Prostate gland (tissue), 2 donors: ENCODE data around the gene ARMS2. TPM values are rescaled to one million over a fixed set of nuclear protein-coding genes. Genes with fewer than 3 reads are reported as not detected.
A peak's percentile ranks its signal among the peaks of the same experiment; 100 is the strongest.

ENCODE experiments used
- DNase-seq: peaks from one replicate; pipeline ENCODE4 v3.0.0-alpha.2; 2019; ENCODE audit warnings: low spot score
- H3K27ac ChIP-seq, 2 donors: fragments of 200-600 bp; sonication (generic); 2 replicates each; pipeline ENCODE4 v1.5.1; 2017 to 2019
- H3K27me3 ChIP-seq: fragments of 200-600 bp; sonication (generic); replicated peaks from 2 replicates; pipeline ENCODE4 v1.5.1; 2019; ENCODE audit not compliant: insufficient read depth
- H3K36me3 ChIP-seq, 2 donors: fragments of 200-600 bp; sonication (generic); 1 replicate in 1 of 2; 2 replicates in 1 of 2; pipeline versions ENCODE4 v1.5.1 to v1.8.1; 2017 to 2019
- H3K4me1 ChIP-seq: fragments of 200-600 bp; sonication (generic); replicated peaks from 2 replicates; pipeline ENCODE4 v1.5.1; 2019
- H3K4me3 ChIP-seq, 2 donors: fragments of 200-600 bp; sonication (generic); 2 replicates each; pipeline ENCODE4 v1.5.1; 2017 to 2019
- H3K9me3 ChIP-seq: fragments of 200-600 bp; sonication (generic); 2 replicates; pipeline ENCODE4 v1.5.1; 2017
- POLR2A ChIP-seq: fragments of 450-650 bp; IDR thresholded peaks from one replicate; pipeline ENCODE4 v1.6.1; 2016; ENCODE audit warnings: antibody characterized with exemption, mild to moderate bottlenecking
- POLR2AphosphoS5 ChIP-seq: sonication (generic); formaldehyde crosslinking; IDR thresholded peaks from one replicate; pipeline ENCODE4 v1.6.1; 2017; ENCODE audit warnings: antibody characterized with exemption
- WGBS: methylation state at CpG from one replicate; pipeline ENCODE4 v1.1.5; 2018; 5-methylcytosine and 5-hydroxymethylcytosine counted together
- intact Hi-C: fragments of 100-400 bp; cut with DNase I; formaldehyde crosslinking; loops from one replicate; pipeline ENCODE4 v1.14.2; 2022
- total RNA-seq, 2 donors: library from RNA; depleted of rRNA; stranded (reverse); fragments of >200 nt; gene quantifications; one replicate each; pipeline ENCODE4 v1.1.0, GENCODE V29; 2016
- TF ChIP-seq, protein P1 (sequence below), 4 experiments: fragments of 200-600 bp in 2 of 4; fragments of 450-650 bp in 2 of 4; sonication (generic) in 2 of 4; IDR thresholded peaks; 1 replicate in 3 of 4; 2 replicates in 1 of 4; pipeline ENCODE4 v1.5.1; 2016 to 2019; ENCODE audit warnings: antibody characterized with exemption in 4 of 4, mild to moderate bottlenecking in 2 of 4, moderate library complexity in 2 of 4

Gene ARMS2
- total RNA-seq, 2 donors from 2014 or later = 1.1 TPM; not detected in 1

DNA sequence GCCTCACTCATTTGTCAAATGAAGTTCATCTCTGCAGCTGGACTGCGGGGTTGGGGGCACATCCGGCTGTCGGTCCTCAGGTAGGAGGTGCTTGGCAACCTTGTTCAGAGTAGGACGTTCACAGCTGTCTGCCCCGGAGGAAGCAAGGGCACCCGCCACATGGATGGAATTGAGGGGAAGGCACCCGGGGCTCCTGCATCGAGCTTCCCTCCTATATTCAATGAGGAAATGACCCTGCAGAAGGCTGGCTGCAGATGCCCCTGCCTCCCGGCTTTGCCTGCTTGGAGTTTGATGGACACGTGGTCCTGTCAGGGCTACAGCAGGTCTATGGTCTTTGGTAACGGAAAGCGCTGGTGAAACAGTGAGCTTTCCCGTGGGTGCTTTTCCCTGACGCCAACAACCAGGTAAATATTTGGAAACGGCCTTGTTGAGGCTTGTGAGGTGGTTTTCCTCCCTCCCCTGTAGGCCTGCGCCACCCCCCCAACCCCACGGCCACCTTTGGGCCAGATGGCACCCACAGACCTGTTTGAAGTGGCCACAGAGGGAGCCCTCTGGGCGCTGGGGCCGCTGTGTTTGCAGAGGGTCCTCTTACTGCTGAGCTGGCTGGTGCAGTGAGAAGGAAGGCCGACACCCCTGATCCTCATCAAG, 39.8 kb downstream of the ARMS2 start:
- Histone ChIP-seq H3K9me3 (no peaks in the 10 kb centered on the region), H3K27ac (peak overlapping the region in 1 of 2 donors; percentile 58), H3K4me3 (no peak overlapping the region), H3K4me1 (no peaks in the 10 kb centered on the region), H3K27me3 (no peaks in the 10 kb centered on the region), H3K36me3 (no peaks in the 10 kb centered on the region)
- WGBS = 64% methylated on average over 20 of the region's 20 CpGs
- TF ChIP-seq, protein P1, sequence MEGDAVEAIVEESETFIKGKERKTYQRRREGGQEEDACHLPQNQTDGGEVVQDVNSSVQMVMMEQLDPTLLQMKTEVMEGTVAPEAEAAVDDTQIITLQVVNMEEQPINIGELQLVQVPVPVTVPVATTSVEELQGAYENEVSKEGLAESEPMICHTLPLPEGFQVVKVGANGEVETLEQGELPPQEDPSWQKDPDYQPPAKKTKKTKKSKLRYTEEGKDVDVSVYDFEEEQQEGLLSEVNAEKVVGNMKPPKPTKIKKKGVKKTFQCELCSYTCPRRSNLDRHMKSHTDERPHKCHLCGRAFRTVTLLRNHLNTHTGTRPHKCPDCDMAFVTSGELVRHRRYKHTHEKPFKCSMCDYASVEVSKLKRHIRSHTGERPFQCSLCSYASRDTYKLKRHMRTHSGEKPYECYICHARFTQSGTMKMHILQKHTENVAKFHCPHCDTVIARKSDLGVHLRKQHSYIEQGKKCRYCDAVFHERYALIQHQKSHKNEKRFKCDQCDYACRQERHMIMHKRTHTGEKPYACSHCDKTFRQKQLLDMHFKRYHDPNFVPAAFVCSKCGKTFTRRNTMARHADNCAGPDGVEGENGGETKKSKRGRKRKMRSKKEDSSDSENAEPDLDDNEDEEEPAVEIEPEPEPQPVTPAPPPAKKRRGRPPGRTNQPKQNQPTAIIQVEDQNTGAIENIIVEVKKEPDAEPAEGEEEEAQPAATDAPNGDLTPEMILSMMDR (IDR thresholded peaks at IDR 0.05) = no peak
- TF ChIP-seq POLR2A (no peak), POLR2AphosphoS5 (no peak)
- intact Hi-C loops = loop anchor here (5.0 to 10.0 kb wide), 2 partner anchors 122 to 329 kb away; partner anchors contain the start of gene PLEKHA1
- DNase-seq = no peak

DNA sequence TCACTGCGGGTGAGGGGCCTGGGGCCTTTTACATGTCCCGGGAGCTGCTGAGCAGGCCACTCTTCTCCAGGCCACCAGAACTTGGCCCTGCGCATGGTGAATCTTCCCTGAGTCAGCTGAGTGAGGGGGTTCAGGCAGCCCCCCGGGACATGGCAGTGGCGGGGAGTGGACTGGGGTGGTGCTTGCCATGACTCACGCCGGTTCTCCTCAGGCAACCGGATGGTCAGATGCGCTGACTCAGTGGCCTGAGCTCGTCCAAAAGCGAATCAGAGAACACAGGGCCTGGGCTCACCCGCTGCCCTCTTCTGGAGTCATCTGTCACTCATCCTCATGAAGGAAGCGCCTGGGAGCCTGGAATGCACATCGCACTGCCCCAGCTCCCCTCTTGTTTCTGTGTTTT, 40.4 kb downstream of the ARMS2 start:
- H3K4me3 ChIP-seq = no peak overlapping the region
- no peaks in the 10 kb centered on the region for H3K27me3 ChIP-seq
- H3K4me1 ChIP-seq = no peaks in the 10 kb centered on the region
- TF ChIP-seq POLR2A = no peak
- TF ChIP-seq, protein P1 (IDR thresholded peaks at IDR 0.05) = no peak
- TF ChIP-seq POLR2AphosphoS5 = no peak
- 80% methylated on average over 14 of the region's 14 CpGs for WGBS
- H3K36me3 ChIP-seq = no peaks in the 10 kb centered on the region
- no peaks in the 10 kb centered on the region for H3K9me3 ChIP-seq
- intact Hi-C loops = loop anchor here (5.0 to 10.0 kb wide), 3 partner anchors 33 to 330 kb away; partner anchors contain the start of genes HTRA1 and PLEKHA1
- peak overlapping the region; percentile 5 to 58 for H3K27ac ChIP-seq
- DNase-seq = no peak

DNA sequence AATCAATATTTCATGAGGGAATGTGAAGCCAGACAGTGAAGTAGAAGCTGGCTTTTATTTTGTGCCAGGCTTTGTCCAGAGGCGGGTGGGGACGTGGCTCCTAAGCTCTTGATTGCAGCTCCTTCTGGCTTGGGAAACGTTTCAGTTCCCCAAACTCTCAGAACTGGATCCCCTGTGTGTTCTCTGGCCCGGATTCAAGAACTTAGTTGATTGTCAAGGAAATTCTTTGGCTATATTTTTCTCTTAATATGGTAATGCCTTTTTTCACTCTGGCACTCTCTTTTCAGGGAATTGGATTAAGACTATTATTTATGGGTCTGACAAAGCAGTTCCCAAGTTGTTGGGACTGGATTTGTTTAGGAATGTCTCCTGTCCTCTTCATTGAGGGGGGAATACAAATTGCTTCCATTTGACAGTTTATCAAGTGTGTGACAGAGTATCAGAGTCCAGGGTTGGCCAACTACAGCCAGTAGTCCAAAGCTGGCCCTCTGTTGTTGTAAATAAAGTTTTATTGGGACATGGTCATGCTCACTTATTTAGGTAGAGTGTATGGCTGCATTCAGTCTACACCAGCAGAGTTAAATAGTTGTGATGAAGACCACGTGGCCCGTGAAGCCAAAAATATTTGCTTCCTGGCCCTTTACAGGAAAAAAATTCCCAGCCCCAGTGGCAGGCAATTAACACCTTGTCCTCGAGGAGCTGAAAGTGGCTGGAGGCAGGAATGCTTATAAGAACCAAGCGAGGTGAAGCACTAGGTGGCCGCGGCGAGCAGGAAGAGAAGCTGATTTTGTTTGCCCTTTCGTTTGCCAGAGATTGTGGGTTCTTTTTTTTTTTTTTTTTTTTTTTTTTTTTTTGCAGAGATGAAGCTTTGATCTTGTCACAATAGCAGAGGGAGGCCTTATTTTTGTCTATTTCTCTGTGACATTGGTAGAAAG, 41.2 kb downstream of the ARMS2 start:
- 46% methylated on average over 12 of the region's 12 CpGs for WGBS
- Histone ChIP-seq H3K36me3 (no peaks in the 10 kb centered on the region), H3K27ac (peak overlapping the region; percentile 41 to 58), H3K4me1 (no peaks in the 10 kb centered on the region), H3K27me3 (no peaks in the 10 kb centered on the region), H3K4me3 (no peak overlapping the region), H3K9me3 (no peaks in the 10 kb centered on the region)
- intact Hi-C loops = loop anchor here (5.0 to 10.0 kb wide), 2 partner anchors 33 to 331 kb away; partner anchors contain the start of gene HTRA1
- TF ChIP-seq POLR2A = no peak
- TF ChIP-seq, protein P1 (IDR thresholded peaks at IDR 0.05) = no peak
- TF ChIP-seq POLR2AphosphoS5 = peak; percentile 38
- peak; percentile 59 for DNase-seq

DNA sequence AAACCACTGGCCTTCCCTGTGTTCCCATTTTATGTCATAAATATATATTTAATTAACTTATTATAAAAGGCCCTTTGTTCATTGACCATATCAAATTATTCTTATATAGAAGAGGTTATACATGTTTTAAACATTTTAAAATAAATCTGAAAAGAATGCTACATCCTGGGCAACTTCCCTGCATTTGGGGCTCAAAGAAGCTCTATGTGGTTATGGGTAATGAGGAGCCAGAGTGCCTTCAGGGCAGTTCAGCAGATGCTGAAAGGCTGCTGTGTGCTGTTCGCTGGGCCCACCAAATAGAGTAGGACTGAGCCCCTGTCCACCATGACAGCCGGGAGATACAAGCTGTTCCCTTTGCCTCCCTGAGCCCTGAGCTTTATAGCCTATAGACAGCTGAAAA, 42.8 kb downstream of the ARMS2 start:
- no peak overlapping the region for H3K27ac ChIP-seq
- no peaks in the 10 kb centered on the region for H3K9me3 ChIP-seq
- intact Hi-C loops = loop anchor here (5.0 to 10.0 kb wide), 2 partner anchors 35 to 332 kb away; partner anchors contain the start of gene HTRA1
- no peak for DNase-seq
- H3K4me1 ChIP-seq = no peaks in the 10 kb centered on the region
- TF ChIP-seq, protein P1 (IDR thresholded peaks at IDR 0.05) = no peak
- no peak for TF ChIP-seq POLR2A
- TF ChIP-seq POLR2AphosphoS5 = no peak
- H3K27me3 ChIP-seq = no peaks in the 10 kb centered on the region
- 100% methylated on average over 2 of the region's 2 CpGs for WGBS
- no peak overlapping the region for H3K4me3 ChIP-seq
- no peaks in the 10 kb centered on the region for H3K36me3 ChIP-seq
